HG03159 (cell line): ENCODE measurements around the gene DMAC1.

Experiments used
- ATAC-seq: cut with Tn5 transposase; IDR thresholded peaks from one replicate; pipeline ENCODE4 v1.9.1; 2021; ENCODE audit warnings: mild to moderate bottlenecking, moderate library complexity; ENCODE audit not compliant: unreplicated experiment

DMAC1 gene, protein sequence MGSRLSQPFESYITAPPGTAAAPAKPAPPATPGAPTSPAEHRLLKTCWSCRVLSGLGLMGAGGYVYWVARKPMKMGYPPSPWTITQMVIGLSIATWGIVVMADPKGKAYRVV

GRCh38 chr9:7799234-7799943, at the start of gene DMAC1:
TSS of gene DMAC1 (minus strand) at chr9:7799778. CDS start at chr9:7799734, 44 bp downstream.
- peak; percentile 93 for ATAC-seq

GRCh38 chr9:7849362-7849761, 49.8 kb upstream of the DMAC1 start:
- ATAC-seq = no peak

GRCh38 chr9:7848498-7848897, 48.9 kb upstream of the DMAC1 start:
- no peak for ATAC-seq

GRCh38 chr9:7844242-7844641, 44.7 kb upstream of the DMAC1 start:
- ATAC-seq = peak; percentile 58

DNA sequence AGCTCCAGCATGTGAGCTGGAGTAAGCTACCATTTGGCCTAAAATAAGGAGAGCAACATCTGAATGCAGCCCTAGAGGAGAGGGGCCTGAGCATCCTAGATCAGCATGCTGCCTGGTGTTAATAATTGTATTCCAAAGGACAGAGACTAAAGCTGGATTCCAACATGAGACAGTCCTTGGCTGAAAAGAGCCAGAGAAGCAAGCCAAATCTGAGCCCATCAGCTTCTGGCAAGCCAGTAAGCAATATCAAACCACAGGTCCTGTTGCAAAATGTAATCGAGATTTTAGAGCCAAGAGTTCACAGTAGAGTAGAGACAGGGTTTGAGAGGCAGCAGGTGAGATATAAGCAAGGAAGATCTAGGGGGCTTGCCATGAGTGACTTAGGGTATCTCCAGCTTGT, 42.3 kb upstream of the DMAC1 start:
- ATAC-seq = no peak

- ATAC-seq = no peak
Measured at GRCh38 chr9:7834531-7834930, 35.0 kb upstream of the DMAC1 start.

GRCh38 chr9:7828334-7828733, 28.8 kb upstream of the DMAC1 start:
- no peak for ATAC-seq

DNA sequence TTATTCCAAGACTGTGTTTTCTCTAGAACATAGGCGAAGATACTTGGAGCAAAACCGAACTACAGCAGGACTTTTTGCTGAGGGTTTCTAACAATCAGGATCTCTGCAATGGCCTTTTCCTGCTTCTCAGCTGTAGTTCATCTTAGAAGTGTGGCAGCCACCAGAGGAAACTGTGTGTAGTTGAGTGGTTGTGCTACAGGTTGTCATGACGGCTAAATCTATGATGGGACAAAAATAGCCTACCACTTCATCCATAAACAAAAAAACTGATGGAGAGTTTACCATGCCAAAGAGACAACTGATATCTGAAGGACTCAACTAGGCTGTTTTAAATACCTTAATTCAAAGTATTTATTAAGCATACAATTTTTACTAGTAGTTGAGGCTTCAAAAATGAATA, 28.2 kb upstream of the DMAC1 start:
- no peak for ATAC-seq

- no peak for ATAC-seq
Measured at GRCh38 chr9:7827056-7827455, 27.5 kb upstream of the DMAC1 start.

GRCh38 chr9:7823651-7824050, 24.1 kb upstream of the DMAC1 start:
- ATAC-seq = no peak

GRCh38 chr9:7819984-7820383, 20.4 kb upstream of the DMAC1 start:
- ATAC-seq = no peak

DNA sequence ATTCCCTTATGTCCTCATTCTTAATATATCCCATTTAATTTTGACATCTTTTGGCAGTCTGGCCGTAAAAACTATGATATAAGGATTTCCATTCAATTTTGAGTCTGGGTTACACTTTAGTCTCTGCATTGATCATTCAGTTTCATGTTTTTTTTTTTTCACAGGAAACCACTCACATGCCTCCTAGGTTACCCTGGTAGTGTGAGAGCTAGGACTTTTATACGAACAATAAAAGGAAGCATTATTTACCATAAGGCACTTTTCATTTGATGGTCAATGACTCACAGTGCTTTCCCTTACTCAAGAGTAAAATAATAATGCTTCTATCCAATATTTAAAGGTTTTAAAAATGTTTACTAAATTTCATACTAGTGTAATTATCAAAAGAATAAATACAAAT, 16.4 kb upstream of the DMAC1 start:
- no peak for ATAC-seq

DNA sequence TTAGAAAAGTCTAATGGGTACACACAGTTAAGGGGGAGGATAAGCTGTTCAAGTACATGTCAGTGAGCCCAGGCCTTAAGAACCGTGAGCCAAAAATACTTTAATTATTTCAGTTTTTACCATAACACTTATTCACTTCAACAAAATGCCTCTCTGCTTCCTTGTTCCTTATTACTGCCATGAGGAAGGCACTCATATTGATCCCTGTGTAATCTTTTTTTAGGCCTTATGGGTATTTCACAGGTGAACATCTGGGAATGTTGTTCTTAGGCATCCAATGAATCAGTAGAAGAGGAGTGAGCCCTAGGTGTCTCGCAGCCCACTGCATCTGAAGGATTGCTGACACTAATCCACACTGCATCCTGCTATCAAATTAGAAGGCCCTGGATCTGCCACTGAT, 13.5 kb upstream of the DMAC1 start:
- ATAC-seq = no peak

GRCh38 chr9:7811677-7812076, 12.1 kb upstream of the DMAC1 start:
- no peak for ATAC-seq

GRCh38 chr9:7802666-7803065, 3.1 kb upstream of the DMAC1 start:
- ATAC-seq = no peak

DNA sequence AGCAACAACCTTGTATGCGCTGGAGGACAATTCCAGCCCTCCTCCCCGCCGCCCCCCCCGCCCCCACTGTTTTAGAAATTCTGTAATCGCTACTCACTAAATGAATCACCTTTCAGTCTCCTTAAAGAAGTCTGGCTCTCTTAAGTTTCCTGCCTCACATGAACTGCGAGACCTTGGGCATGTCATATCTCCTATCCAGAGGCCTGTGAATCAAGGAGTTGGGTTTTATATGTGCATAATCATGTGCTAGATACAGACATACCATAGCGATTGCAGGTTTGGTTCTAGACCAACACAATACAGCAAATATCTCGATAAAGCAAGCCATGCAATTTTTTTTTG, 337 bp upstream of the DMAC1 start:
- peak; percentile 20 for ATAC-seq

DNA sequence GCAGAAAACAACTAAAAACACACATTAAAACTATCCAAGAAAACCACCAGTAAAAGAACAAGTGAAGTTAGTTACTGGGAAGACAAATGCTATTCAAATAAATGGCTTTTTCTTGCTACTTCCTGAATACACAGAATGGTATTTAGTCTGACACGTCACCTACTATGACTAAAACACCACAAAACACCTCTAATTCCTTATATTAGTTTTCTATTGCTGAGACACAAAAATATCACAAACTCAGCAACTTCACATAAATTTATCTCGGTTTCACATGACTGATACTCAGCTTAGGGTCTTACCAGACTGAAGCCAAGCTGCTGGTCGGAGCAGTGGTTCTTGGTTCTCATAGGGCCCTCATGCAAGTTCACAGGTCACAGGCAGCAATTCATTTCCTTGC, 5.4 kb downstream of the DMAC1 start:
- ATAC-seq = no peak

GRCh38 chr9:7791394-7791793, 8.2 kb downstream of the DMAC1 start:
- no peak for ATAC-seq

DNA sequence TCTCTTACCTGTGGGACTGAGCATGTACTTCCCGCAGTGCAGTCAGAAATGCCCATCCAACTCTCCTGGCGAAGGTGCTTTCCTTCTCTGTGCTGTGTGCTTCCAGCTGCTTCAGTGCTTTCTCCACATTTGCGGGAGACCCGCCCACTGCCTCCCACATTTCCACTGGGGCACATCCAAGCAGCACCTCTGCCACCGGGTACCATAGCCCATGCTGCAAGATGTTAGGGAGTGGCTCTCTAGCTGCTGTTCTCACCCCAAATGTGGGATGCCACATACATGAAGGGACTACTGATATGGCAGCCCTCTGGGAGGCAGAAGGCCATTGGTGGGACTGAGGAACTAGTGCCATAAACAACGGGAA, 8.8 kb downstream of the DMAC1 start:
- no peak for ATAC-seq

DNA sequence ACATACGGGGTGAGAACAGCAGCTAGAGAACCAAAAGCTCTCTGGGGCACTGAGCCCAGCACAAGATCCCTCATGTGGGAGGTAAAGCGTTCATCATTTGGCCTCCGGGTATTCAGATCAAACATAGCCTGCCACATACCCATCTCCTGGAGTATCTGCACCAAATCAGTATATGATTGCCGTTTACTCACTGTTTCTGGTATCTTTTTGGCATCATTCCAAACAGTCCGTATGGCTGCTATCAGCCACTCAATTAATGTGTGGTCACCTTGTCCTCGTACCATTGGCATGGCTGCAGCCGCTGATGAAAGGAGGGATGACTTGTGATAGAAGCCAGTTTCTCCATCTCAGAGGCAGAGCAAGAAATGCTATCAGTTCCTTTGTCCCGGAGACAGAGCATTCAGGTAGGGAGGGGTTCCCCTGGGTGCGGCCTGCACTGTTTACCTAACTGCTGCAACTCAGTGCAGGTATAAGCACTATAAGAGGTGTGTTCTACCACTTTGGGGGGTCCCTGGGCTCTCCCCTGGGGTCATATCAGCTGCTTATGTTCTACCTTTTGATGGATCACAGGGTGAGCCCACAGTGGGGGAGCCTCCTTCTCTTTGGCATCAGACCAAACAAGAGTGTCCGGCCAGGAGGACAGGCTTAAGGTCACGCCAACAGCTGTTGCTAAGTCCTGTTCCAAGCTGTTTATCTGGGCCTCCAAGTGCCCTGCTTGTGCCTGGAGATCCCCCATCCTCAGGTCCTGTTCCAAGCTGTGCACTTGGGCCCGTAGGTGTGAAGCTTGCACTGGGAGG, 9.4 kb downstream of the DMAC1 start:
- no peak for ATAC-seq

- ATAC-seq = no peak
Measured at GRCh38 chr9:7788772-7789171, 10.8 kb downstream of the DMAC1 start.

DNA sequence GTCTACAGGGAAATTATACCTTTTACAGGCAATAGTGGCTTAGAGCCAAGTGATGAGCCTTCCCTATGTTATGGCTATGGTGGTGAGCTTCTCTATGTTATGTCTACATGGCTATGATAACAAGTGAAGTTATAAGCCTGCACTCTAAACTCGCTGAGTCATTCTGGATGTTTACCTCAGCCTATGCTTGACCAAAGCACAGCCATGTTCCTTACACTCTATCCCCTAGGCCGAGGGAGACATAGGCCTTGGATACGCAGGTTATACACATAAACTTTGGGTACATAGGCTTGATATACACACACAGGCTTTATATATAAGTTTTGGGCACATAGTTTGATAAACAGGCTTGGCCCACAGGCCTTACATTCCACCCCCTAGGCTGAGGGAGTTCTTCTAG, 13.8 kb downstream of the DMAC1 start:
- ATAC-seq = no peak
